H1 (cell line): ENCODE measurements around the gene FAM240A. TPM values are rescaled to one million over a fixed set of nuclear protein-coding genes. Genes with fewer than 3 reads are reported as not detected.

Source experiments
- CTCF ChIA-PET: fragments of 300-600 bp; sonication (Branson Sonifier 250); formaldehyde crosslinking; loops from one replicate; lab custom pipeline; 2021; ENCODE audit not compliant: partially characterized antibody; lab: Charles Lee
- POLR2A ChIA-PET: fragments of 300-600 bp; sonication (Branson Sonifier 250); formaldehyde crosslinking; loops from one replicate; lab custom pipeline; 2021; ENCODE audit warnings: inconsistent platforms; ENCODE audit not compliant: partially characterized antibody; lab: Charles Lee
- DNase-seq, 2 experiments: peaks; one replicate each; pipeline versions ENCODE4 v3.0.0 to v3.0.0-alpha.2; 2010 to 2022; ENCODE audit warnings: low spot score in 2 of 2, low read depth in 1 of 2, mixed read lengths in 1 of 2
- FAIRE-seq: peaks from 2 replicates; lab custom pipeline; 2011; peaks lifted over from hg19 to GRCh38; lab: Jason Lieb, UNC
- H2AFZ ChIP-seq: 2 replicates; pipeline ENCODE4 v1.8.1; 2012; ENCODE audit warnings: low read length, inconsistent platforms
- H2AK5ac ChIP-seq: 2 replicates; pipeline ENCODE4 v1.6.1; 2013; ENCODE audit warnings: low read depth, low read length
- H2BK120ac ChIP-seq: replicated peaks from 2 replicates; pipeline ENCODE3; 2013; ENCODE audit warnings: low read depth, low read length, inconsistent platforms
- H2BK12ac ChIP-seq: 2 replicates; pipeline ENCODE4 v1.6.1; 2013; ENCODE audit warnings: low read depth, low read length
- H2BK15ac ChIP-seq: 2 replicates; pipeline ENCODE4 v1.6.1; 2013; ENCODE audit warnings: low read length
- H2BK20ac ChIP-seq: 2 replicates; pipeline ENCODE4 v1.6.1; 2013; ENCODE audit warnings: low read length
- H2BK5ac ChIP-seq: 2 replicates; pipeline ENCODE4 v1.6.1; 2013; ENCODE audit warnings: low read depth, low read length
- H3K14ac ChIP-seq: 2 replicates; pipeline ENCODE4 v1.6.1; 2013; ENCODE audit warnings: inconsistent platforms; ENCODE audit not compliant: insufficient read length
- H3K18ac ChIP-seq: 2 replicates; pipeline ENCODE4 v1.6.1; 2013; ENCODE audit warnings: low read length; ENCODE audit errors: extremely low read depth
- H3K23ac ChIP-seq: 2 replicates; pipeline ENCODE4 v1.6.1; 2013; ENCODE audit warnings: inconsistent platforms; ENCODE audit not compliant: insufficient read length
- H3K23me2 ChIP-seq: 2 replicates; pipeline ENCODE4 v1.6.1; 2013; ENCODE audit warnings: low read depth, low read length
- H3K27ac ChIP-seq: 2 replicates; pipeline ENCODE4 v1.6.1; 2011; ENCODE audit warnings: low read depth, low read length, inconsistent platforms
- H3K27me3 ChIP-seq, 4 experiments: replicated peaks in 1 of 4; 1 replicate in 1 of 4; 2 replicates in 3 of 4; pipeline versions ENCODE4 v1.6.1 to v1.8.1; 2011 to 2013; ENCODE audit warnings: low read length in 3 of 4, mild to moderate bottlenecking in 3 of 4, inconsistent platforms in 2 of 4, mixed read lengths in 2 of 4, moderate library complexity in 1 of 4; ENCODE audit not compliant: control insufficient read depth in 3 of 4, insufficient read depth in 3 of 4; ENCODE audit errors: extremely low read depth in 1 of 4
- H3K36me3 ChIP-seq, 4 experiments: 2 replicates each; pipeline versions ENCODE4 v1.6.1 to v1.8.1; 2011 to 2013; ENCODE audit warnings: mild to moderate bottlenecking in 4 of 4, low read length in 3 of 4, moderate library complexity in 2 of 4, control low read depth in 1 of 4, inconsistent platforms in 1 of 4; ENCODE audit not compliant: insufficient read depth in 4 of 4, control insufficient read depth in 2 of 4
- H3K4ac ChIP-seq: replicated peaks from 2 replicates; pipeline ENCODE3; 2013; ENCODE audit warnings: low read length, low read depth, mixed read lengths, inconsistent platforms; ENCODE audit not compliant: insufficient read length
- H3K4me1 ChIP-seq, 4 experiments: replicated peaks in 1 of 4; 1 replicate in 1 of 4; 2 replicates in 3 of 4; pipeline versions ENCODE4 v1.6.1 to v1.8.1; 2011 to 2013; ENCODE audit warnings: low read length in 3 of 4, inconsistent platforms in 2 of 4, mixed read lengths in 1 of 4; ENCODE audit not compliant: insufficient read depth in 4 of 4, control insufficient read depth in 3 of 4
- H3K4me2 ChIP-seq, 2 experiments: 2 replicates each; pipeline versions ENCODE4 v1.6.1 to v1.8.1; 2011 to 2013; ENCODE audit warnings: low read depth in 2 of 2, low read length in 2 of 2, control low read depth in 1 of 2, inconsistent platforms in 1 of 2, mild to moderate bottlenecking in 1 of 2; ENCODE audit not compliant: insufficient read depth in 1 of 2
- H3K4me3 ChIP-seq, 4 experiments: fragments of 200-600, 300-600 bp in 1 of 4; sonication (generic), shearing (Covaris generic), sonication (Bioruptor Twin) in 1 of 4; 2 replicates each; pipeline versions ENCODE4 v1.5.1 to v1.8.1; 2011 to 2016; ENCODE audit warnings: low read length in 4 of 4, low read depth in 3 of 4, control low read depth in 2 of 4, inconsistent platforms in 2 of 4, mild to moderate bottlenecking in 2 of 4, mixed read lengths in 1 of 4, moderate library complexity in 1 of 4; ENCODE audit not compliant: insufficient read depth in 2 of 4; ENCODE audit errors: extremely low read depth in 1 of 4
- H3K56ac ChIP-seq: replicated peaks from 2 replicates; pipeline ENCODE3; 2013; ENCODE audit warnings: low read depth, mild to moderate bottlenecking, mixed read lengths, low read length, inconsistent platforms; ENCODE audit not compliant: insufficient read length
- H3K79me1 ChIP-seq: 2 replicates; pipeline ENCODE4 v1.6.1; 2013; ENCODE audit warnings: low read depth, low read length, control low read depth
- H3K79me2 ChIP-seq, 2 experiments: 2 replicates each; pipeline versions ENCODE4 v1.6.1 to v1.8.1; 2012 to 2013; ENCODE audit warnings: low read length in 2 of 2, mild to moderate bottlenecking in 2 of 2, inconsistent platforms in 1 of 2; ENCODE audit not compliant: insufficient read depth in 2 of 2, control insufficient read depth in 1 of 2
- H3K9ac ChIP-seq, 4 experiments: replicated peaks in 1 of 4; 1 replicate in 1 of 4; 2 replicates in 3 of 4; pipeline versions ENCODE4 v1.6.1 to v1.8.1; 2011 to 2013; ENCODE audit warnings: low read depth in 3 of 4, low read length in 3 of 4, control low read depth in 2 of 4, mild to moderate bottlenecking in 2 of 4, moderate library complexity in 2 of 4, inconsistent platforms in 1 of 4; ENCODE audit errors: extremely low read depth in 1 of 4
- H3K9me3 ChIP-seq, 2 experiments: 2 replicates each; pipeline versions ENCODE4 v1.6.1 to v1.8.1; 2012 to 2013; ENCODE audit warnings: mild to moderate bottlenecking in 2 of 2, moderate library complexity in 2 of 2, control low read depth in 1 of 2, inconsistent platforms in 1 of 2, low read depth in 1 of 2, low read length in 1 of 2, mixed read lengths in 1 of 2; ENCODE audit not compliant: insufficient read depth in 2 of 2
- H4K20me1 ChIP-seq, 2 experiments: replicated peaks in 1 of 2; 2 replicates each; pipeline versions ENCODE3 to v1.8.1; 2011 to 2013; ENCODE audit warnings: inconsistent platforms in 2 of 2, low read length in 2 of 2, mild to moderate bottlenecking in 1 of 2; ENCODE audit not compliant: insufficient read depth in 2 of 2, control insufficient read depth in 1 of 2
- H4K5ac ChIP-seq: 2 replicates; pipeline ENCODE4 v1.6.1; 2013; ENCODE audit warnings: low read length, low read depth, mixed read lengths, inconsistent platforms; ENCODE audit not compliant: insufficient read length
- H4K8ac ChIP-seq: 2 replicates; pipeline ENCODE4 v1.8.0; 2013; ENCODE audit warnings: mild to moderate bottlenecking, moderate library complexity, low read length, inconsistent platforms; ENCODE audit not compliant: insufficient read depth; ENCODE audit errors: extremely low read depth
- H4K91ac ChIP-seq: replicated peaks from 2 replicates; pipeline ENCODE3; 2013; ENCODE audit warnings: low read length, mixed read lengths, inconsistent platforms; ENCODE audit not compliant: insufficient read length
- CBX5 ChIP-seq: fragments of 300-800, 300-1000 bp; sonication (generic); IDR thresholded peaks from 2 replicates; pipeline ENCODE4 v1.7.1; 2016; ENCODE audit warnings: antibody characterized with exemption, low read length, low read depth
- CEBPB ChIP-seq: IDR thresholded peaks from 2 replicates; pipeline ENCODE4 v1.6.1; 2012; ENCODE audit warnings: low read depth, low read length
- EGR1 ChIP-seq: IDR thresholded peaks from 2 replicates; pipeline ENCODE4 v1.6.1; 2011; ENCODE audit warnings: low read depth, low read length, borderline replicate concordance
- NANOG ChIP-seq: IDR thresholded peaks from 2 replicates; pipeline ENCODE4 v1.6.1; 2011; ENCODE audit warnings: low read length, low read depth, mild to moderate bottlenecking, inconsistent platforms; ENCODE audit not compliant: insufficient read depth, poor library complexity, severe bottlenecking
- POU5F1 ChIP-seq: IDR thresholded peaks from 2 replicates; pipeline ENCODE4 v1.6.1; 2011; ENCODE audit warnings: low read depth, mild to moderate bottlenecking, low read length, moderate library complexity
- RFX5 ChIP-seq: IDR thresholded peaks from 2 replicates; pipeline ENCODE4 v1.6.1; 2011; ENCODE audit warnings: low read depth, low read length, improper control_type of control experiment, borderline replicate concordance
- SIN3A ChIP-seq, 2 experiments: IDR thresholded peaks in 1 of 2; conservative IDR thresholded peaks in 1 of 2; 2 replicates each; pipeline ENCODE4 v1.6.1; 2011 to 2012; ENCODE audit warnings: low read length in 2 of 2, improper control_type of control experiment in 1 of 2, low read depth in 1 of 2, mild to moderate bottlenecking in 1 of 2
- SRF ChIP-seq: IDR thresholded peaks from 2 replicates; pipeline ENCODE4 v1.6.1; 2011; ENCODE audit warnings: mild to moderate bottlenecking, low read depth, low read length, moderate library complexity
- TAF1 ChIP-seq: IDR thresholded peaks from 2 replicates; pipeline ENCODE4 v1.6.1; 2011; ENCODE audit warnings: mild to moderate bottlenecking, low read depth, low read length
- TAF7 ChIP-seq: optimal IDR thresholded peaks from 2 replicates; pipeline ENCODE3; 2011; ENCODE audit warnings: low read depth, mild to moderate bottlenecking, inconsistent platforms, low read length, moderate library complexity, borderline replicate concordance
- TCF12 ChIP-seq: IDR thresholded peaks from 2 replicates; pipeline ENCODE4 v1.6.1; 2011; ENCODE audit warnings: low read depth, mild to moderate bottlenecking, low read length
- USF2 ChIP-seq: IDR thresholded peaks from 2 replicates; pipeline ENCODE4 v1.6.1; 2011; ENCODE audit warnings: low read length, improper control_type of control experiment
- YY1 ChIP-seq: IDR thresholded peaks from 2 replicates; pipeline ENCODE4 v1.6.1; 2011; ENCODE audit warnings: low read depth, mild to moderate bottlenecking, low read length
- ZNF274 ChIP-seq: IDR thresholded peaks from 2 replicates; pipeline ENCODE4 v1.7.0; 2012; ENCODE audit warnings: low read length, borderline replicate concordance; ENCODE audit errors: extremely low read depth
- WGBS, 2 experiments: shearing (Covaris generic) in 1 of 2; methylation state at CpG; one replicate each; pipeline versions ENCODE4 v1.1.6 to v1.1.7; 2013 to 2015; ENCODE audit warnings: low lambda C conversion rate in 2 of 2, mixed read lengths in 2 of 2, inconsistent platforms in 1 of 2, low coverage in 1 of 2, missing lambda C conversion rate in 1 of 2; ENCODE audit not compliant: insufficient replicate concordance in 2 of 2, insufficient coverage in 1 of 2, insufficient read length in 1 of 2; ENCODE audit errors: extremely low coverage in 1 of 2, missing lambda C conversion rate in 1 of 2; 5-methylcytosine and 5-hydroxymethylcytosine counted together
- polyA plus RNA-seq, 7 experiments: library from polyadenylated mRNA; depleted of rRNA in 3 of 7; stranded (reverse) in 5 of 7; unstranded in 2 of 7; fragments of >200 nt in 5 of 7; fragments of 200-250 nt in 2 of 7; gene quantifications; 1 replicate in 5 of 7; 2 replicates in 1 of 7; 4 replicates in 1 of 7; pipeline versions ENCODE4 v1.2.1 to v1.2.3, GENCODE V29; 2011 to 2013; ENCODE audit warnings: missing spikeins in 2 of 7, mixed read lengths in 2 of 7
- total RNA-seq: library from RNA; stranded (reverse); fragmentation: NEBNext Ultra II Directional; extraction: Animal tissue kit (Norgen Biotek cat#: 25700); gene quantifications from 2 replicates; pipeline ENCODE4 v1.2.1, GENCODE V29; 2021

FAM240A gene
- total and polyA plus RNA-seq, 2 of the 8 experiments (the other 6 are each of a cell fraction or from before 2014, with no cell fraction given) = 0.08 TPM; not detected in 1

- Histone ChIP-seq H2BK120ac (no peak overlapping the region), H4K5ac (no peak overlapping the region), H3K14ac (no peak overlapping the region), H2BK20ac (no peak overlapping the region), H3K9me3 (peaks cover 2 to 4% of the 10 kb centered on the region in 2 experiments; a peak in 2 of 4 replicates), H4K91ac (no peak overlapping the region), H3K36me3 (no peaks in the 10 kb centered on the region), H3K18ac (no peak overlapping the region), H4K8ac (no peak overlapping the region), H2BK5ac (no peak overlapping the region), H3K79me2 (no peaks in the 10 kb centered on the region), H2AFZ (no peak overlapping the region), H3K4me2 (no peak overlapping the region), H3K23me2 (no peaks in the 10 kb centered on the region), H2BK15ac (no peak overlapping the region), H3K4me3 (no peak overlapping the region), H3K27me3 (no peaks in the 10 kb centered on the region), H3K4me1 (no peaks in the 10 kb centered on the region), H2BK12ac (no peak overlapping the region), H3K23ac (no peak overlapping the region), H2AK5ac (no peak overlapping the region), H3K9ac (no peak overlapping the region), H3K4ac (no peak overlapping the region), H3K27ac (no peak overlapping the region), H3K56ac (no peak overlapping the region), H3K79me1 (no peaks in the 10 kb centered on the region), H4K20me1 (no peaks in the 10 kb centered on the region)
- POLR2A ChIA-PET = interaction anchor here (0.6 kb wide), 1 partner anchor 26 kb away, joined by 4 read pairs; no protein-coding TSS in a partner anchor
- WGBS, 2 experiments = 87% methylated on average over 3 of the region's 3 CpGs; no CpG with 5 or more reads in 1 of the 2 experiments
- FAIRE-seq (no peak), DNase-seq (no peak)
- CTCF ChIA-PET = interaction anchor here (0.7 to 4.2 kb wide), 5 partner anchors 9 to 190 kb away, joined by 4 to 27 read pairs (median 4); no protein-coding TSS in a partner anchor
- TF ChIP-seq YY1 (no peak), CEBPB (no peak), POU5F1 (no peak), SIN3A (conservative IDR thresholded peaks at IDR 0.05 in 1 of 2, IDR thresholded peaks at IDR 0.05 in 1 of 2; ENCODE audit: low read depth in 1 of 2, low read length in 2 of 2) (no peak), USF2 (no peak), CBX5 (no peak), TCF12 (no peak), TAF7 (no peak), TAF1 (no peak), ZNF274 (no peak), NANOG (no peak), RFX5 (no peak), EGR1 (no peak), SRF (no peak)
Measured at GRCh38 chr3:46640927-46641326, 28.6 kb downstream of the FAM240A start.
